SK-N-SH treated with all-trans-retinoic acid at 6 μM for 48 hours (cell line): ENCODE results near the gene CMTR1.
A peak's percentile ranks its signal among the peaks of the same experiment; 100 is the strongest.

Experiments used
- ATAC-seq: fragments of 200-7000 bp; cut with Tn5 transposase; 3 replicates; pipeline ENCODE4 v1.9.1; 2020; ENCODE audit warnings: mild to moderate bottlenecking, moderate library complexity
- BACH2 ChIP-seq: fragments of 250-450 bp; sonication (Bioruptor Pico); IDR thresholded peaks from 2 replicates; pipeline ENCODE4 v1.9.0; 2021; ENCODE audit warnings: mild to moderate bottlenecking, borderline replicate concordance
- CREB5 ChIP-seq: fragments of 250-450 bp; sonication (Bioruptor Pico); IDR thresholded peaks from 2 replicates; pipeline ENCODE4 v1.5.1; 2020; ENCODE audit warnings: low read depth, mild to moderate bottlenecking, moderate library complexity
- CSDC2 ChIP-seq: fragments of 250-450 bp; sonication (Bioruptor Pico); IDR thresholded peaks from 2 replicates; pipeline ENCODE4 v1.5.0; 2020; ENCODE audit warnings: mild to moderate bottlenecking, moderate library complexity
- CSRNP3 ChIP-seq: fragments of 250-450 bp; sonication (Bioruptor Pico); IDR thresholded peaks from 2 replicates; pipeline ENCODE4 v1.5.1; 2021; ENCODE audit warnings: mild to moderate bottlenecking, moderate library complexity
- ESRRG ChIP-seq: fragments of 250-450 bp; sonication (Bioruptor Pico); IDR thresholded peaks from 2 replicates; pipeline ENCODE4 v1.6.1; 2021; ENCODE audit warnings: mild to moderate bottlenecking
- GLIS3 ChIP-seq: fragments of 250-450 bp; sonication (Bioruptor Pico); IDR thresholded peaks from 2 replicates; pipeline ENCODE4 v1.5.0; 2020; ENCODE audit warnings: mild to moderate bottlenecking, moderate library complexity
- ISL1 ChIP-seq: fragments of 250-450 bp; sonication (Bioruptor Pico); IDR thresholded peaks from 2 replicates; pipeline ENCODE4 v2.1.2; 2022; ENCODE audit warnings: mild to moderate bottlenecking, moderate library complexity
- OSR1 ChIP-seq: fragments of 250-450 bp; sonication (Bioruptor Pico); IDR thresholded peaks from 2 replicates; pipeline ENCODE4 v1.8.0; 2022; ENCODE audit warnings: moderate library complexity, mild to moderate bottlenecking, inconsistent platforms
- PATZ1 ChIP-seq: fragments of 250-450 bp; sonication (Bioruptor Pico); IDR thresholded peaks from 2 replicates; pipeline ENCODE4 v1.8.0; 2020; ENCODE audit warnings: mild to moderate bottlenecking, moderate library complexity, borderline replicate concordance
- POU6F1 ChIP-seq: fragments of 250-450 bp; sonication (Bioruptor Pico); IDR thresholded peaks from 2 replicates; pipeline ENCODE4 v1.8.0; 2021; ENCODE audit warnings: low read depth, mild to moderate bottlenecking, moderate library complexity, borderline replicate concordance
- PPARA ChIP-seq: fragments of 250-450 bp; sonication (Bioruptor Pico); IDR thresholded peaks from 2 replicates; pipeline ENCODE4 v1.5.0; 2020; ENCODE audit warnings: mild to moderate bottlenecking, borderline replicate concordance
- RARB ChIP-seq: fragments of 250-450 bp; sonication (Bioruptor Pico); IDR thresholded peaks from 2 replicates; pipeline ENCODE4 v1.8.0; 2021; ENCODE audit warnings: mild to moderate bottlenecking, moderate library complexity
- TCF4 ChIP-seq: fragments of 250-450 bp; sonication (Bioruptor Pico); IDR thresholded peaks from 2 replicates; pipeline ENCODE4 v1.8.0; 2021; ENCODE audit warnings: mild to moderate bottlenecking, moderate library complexity, borderline replicate concordance
- TOX ChIP-seq: fragments of 250-450 bp; sonication (Bioruptor Pico); IDR thresholded peaks from 2 replicates; pipeline ENCODE4 v1.8.0; 2021; ENCODE audit warnings: mild to moderate bottlenecking, moderate library complexity, borderline replicate concordance
- TSHZ2 ChIP-seq: fragments of 250-450 bp; sonication (Bioruptor Pico); IDR thresholded peaks from 2 replicates; pipeline ENCODE4 v1.5.0; 2020; ENCODE audit warnings: mild to moderate bottlenecking, moderate library complexity
- ZC3H10 ChIP-seq: fragments of 250-450 bp; sonication (Bioruptor Pico); IDR thresholded peaks from 2 replicates; pipeline ENCODE4 v1.5.1; 2021; ENCODE audit warnings: mild to moderate bottlenecking, moderate library complexity
- ZFP3 ChIP-seq: fragments of 250-450 bp; sonication (Bioruptor Pico); IDR thresholded peaks from 2 replicates; pipeline ENCODE4 v1.5.0; 2020; ENCODE audit warnings: mild to moderate bottlenecking, moderate library complexity
- ZFP30 ChIP-seq: fragments of 450-650 bp; formaldehyde crosslinking; IDR thresholded peaks from 2 replicates; pipeline ENCODE4 v1.5.0; 2022; ENCODE audit warnings: mild to moderate bottlenecking, moderate library complexity
- ZNF565 ChIP-seq: fragments of 450-650 bp; formaldehyde crosslinking; conservative IDR thresholded peaks from 2 replicates; pipeline ENCODE4 v1.5.0; 2020; ENCODE audit warnings: low read depth, mild to moderate bottlenecking, moderate library complexity
- ZNF70 ChIP-seq: fragments of 450-650 bp; formaldehyde crosslinking; IDR thresholded peaks from 2 replicates; pipeline ENCODE4 v1.5.0; 2020; ENCODE audit warnings: mild to moderate bottlenecking, moderate library complexity
- ZNF8 ChIP-seq: fragments of 450-650 bp; formaldehyde crosslinking; IDR thresholded peaks from 2 replicates; pipeline ENCODE4 v1.5.0; 2020; ENCODE audit warnings: mild to moderate bottlenecking, moderate library complexity

Gene CMTR1

GRCh38 chr6:37432916-37433656 is at the start of gene CMTR1:
TSS of gene CMTR1 (plus strand) at chr6:37433221. CDS start at chr6:37435630, 2,409 bp downstream.
- TF ChIP-seq BACH2 (CRISPR knock-in tag) (no peak), PATZ1 (no peak), GLIS3 (CRISPR knock-in tag) (no peak)
- peak; percentile 97 for ATAC-seq

GRCh38 chr6:37388578-37388977 is 44.4 kb upstream of the CMTR1 start:
- ATAC-seq: no peak

GRCh38 chr6:37389857-37390256 is 43.2 kb upstream of the CMTR1 start:
- TF ChIP-seq RARB: no peak
- no peak for TF ChIP-seq GLIS3 (CRISPR knock-in tag)
- no peak for TF ChIP-seq POU6F1 (CRISPR knock-in tag)

More at GRCh38 chr6:37388578-37388977, 44.4 kb upstream of the CMTR1 start:
- TF ChIP-seq TOX (CRISPR knock-in tag) (no peak), TCF4 (CRISPR knock-in tag) (no peak), RARB (no peak), PATZ1 (no peak), ZNF8 (no peak), ESRRG (CRISPR knock-in tag) (no peak), CREB5 (CRISPR knock-in tag) (no peak)
- TF ChIP-seq, all 23 proteins: peak for 0

GRCh38 chr6:37391120-37391519 is 41.9 kb upstream of the CMTR1 start:
- no peak for ATAC-seq
- TF ChIP-seq CSDC2: no peak
- no peak for TF ChIP-seq ZNF8
- TF ChIP-seq ESRRG (CRISPR knock-in tag): no peak
- no peak for TF ChIP-seq ZC3H10
- no peak for TF ChIP-seq TOX (CRISPR knock-in tag)
- TF ChIP-seq OSR1 (CRISPR knock-in tag): no peak
- TF ChIP-seq RARB: no peak
- no peak for TF ChIP-seq ZFP3 (CRISPR knock-in tag)

More at GRCh38 chr6:37389857-37390256, 43.2 kb upstream of the CMTR1 start:
- ATAC-seq: no peak

- no peak for ATAC-seq
- TF ChIP-seq OSR1 (CRISPR knock-in tag) (no peak), ZNF565 (CRISPR knock-in tag) (no peak), CSDC2 (no peak), ZFP30 (no peak), BACH2 (CRISPR knock-in tag) (no peak), PPARA (no peak), CREB5 (CRISPR knock-in tag) (no peak), TSHZ2 (CRISPR knock-in tag) (no peak), ISL1 (no peak), CSRNP3 (no peak), GLIS3 (CRISPR knock-in tag) (no peak), ZNF70 (CRISPR knock-in tag) (no peak)
Observed at GRCh38 chr6:37392821-37393220, 40.2 kb upstream of the CMTR1 start.
